Liver (tissue), 9 donors: Measurements from ENCODE around the gene POPDC2. TPM values are rescaled to one million over a fixed set of nuclear protein-coding genes. Genes with fewer than 3 reads are reported as not detected.

Experiments used
- DNase-seq: peaks from one replicate; pipeline ENCODE4 v3.0.0-alpha.2; 2017; ENCODE audit warnings: low spot score
- H3K27ac ChIP-seq, 2 donors: one replicate each; pipeline ENCODE4 v1.7.0; 2013; ENCODE audit warnings: inconsistent platforms in 2 of 2, low read length in 2 of 2, control low read depth in 1 of 2, low read depth in 1 of 2, mild to moderate bottlenecking in 1 of 2
- H3K27me3 ChIP-seq, 4 donors: one replicate each; pipeline versions ENCODE4 v1.6.1 to v1.7.0; 2013; ENCODE audit warnings: low read length in 3 of 4, inconsistent platforms in 1 of 4, mild to moderate bottlenecking in 1 of 4, moderate library complexity in 1 of 4; ENCODE audit not compliant: control insufficient read depth in 4 of 4, insufficient read depth in 4 of 4
- H3K36me3 ChIP-seq, 4 donors: one replicate each; pipeline versions ENCODE4 v1.6.1 to v1.7.0; 2013; ENCODE audit warnings: low read length in 3 of 4, mild to moderate bottlenecking in 3 of 4, low read depth in 1 of 4, moderate library complexity in 1 of 4; ENCODE audit not compliant: control insufficient read depth in 4 of 4, insufficient read depth in 3 of 4
- H3K4me1 ChIP-seq, 4 donors: one replicate each; pipeline versions ENCODE4 v1.6.1 to v1.7.0; 2013; ENCODE audit warnings: low read length in 3 of 4, mild to moderate bottlenecking in 3 of 4, moderate library complexity in 1 of 4; ENCODE audit not compliant: control insufficient read depth in 4 of 4, insufficient read depth in 4 of 4
- H3K4me3 ChIP-seq, 3 donors: one replicate each; pipeline versions ENCODE4 v1.6.1 to v1.7.0; 2013; ENCODE audit warnings: low read length in 3 of 3, control low read depth in 1 of 3, low read depth in 1 of 3, mild to moderate bottlenecking in 1 of 3
- H3K9ac ChIP-seq, 2 donors: one replicate each; pipeline ENCODE4 v1.7.0; 2013; ENCODE audit warnings: low read length in 2 of 2, mild to moderate bottlenecking in 2 of 2, moderate library complexity in 2 of 2, control low read depth in 1 of 2, low read depth in 1 of 2
- H3K9me3 ChIP-seq, 4 donors: one replicate each; pipeline versions ENCODE4 v1.6.1 to v1.7.0; 2013; ENCODE audit warnings: low read length in 3 of 4; ENCODE audit not compliant: control insufficient read depth in 4 of 4
- ATF3 ChIP-seq: IDR thresholded peaks from 2 replicates; pipeline ENCODE4 v1.6.1; 2016; ENCODE audit warnings: antibody characterized with exemption
- EGR1 ChIP-seq, 2 donors: IDR thresholded peaks; 2 replicates each; pipeline ENCODE4 v1.6.1; 2016 to 2018; ENCODE audit warnings: antibody characterized with exemption in 2 of 2, low read depth in 2 of 2
- FOXA1 ChIP-seq: IDR thresholded peaks from 2 replicates; pipeline ENCODE4 v1.6.1; 2016; ENCODE audit warnings: antibody characterized with exemption
- FOXA2 ChIP-seq: IDR thresholded peaks from 2 replicates; pipeline ENCODE4 v1.6.1; 2016; ENCODE audit warnings: antibody characterized with exemption
- GABPA ChIP-seq, 2 donors: IDR thresholded peaks in 1 of 2; conservative IDR thresholded peaks in 1 of 2; 2 replicates each; pipeline ENCODE4 v1.6.1; 2016; ENCODE audit warnings: antibody characterized with exemption in 2 of 2, mild to moderate bottlenecking in 1 of 2, moderate library complexity in 1 of 2
- HNF4A ChIP-seq, 2 donors: conservative IDR thresholded peaks; 2 replicates each; pipeline ENCODE4 v1.6.1; 2016; ENCODE audit warnings: antibody characterized with exemption in 2 of 2, mild to moderate bottlenecking in 2 of 2
- HNF4G ChIP-seq: IDR thresholded peaks from 2 replicates; pipeline ENCODE4 v1.6.1; 2016; ENCODE audit warnings: antibody characterized with exemption
- JUND ChIP-seq, 2 donors: IDR thresholded peaks; 2 replicates each; pipeline ENCODE4 v1.6.1; 2016; ENCODE audit warnings: antibody characterized with exemption in 2 of 2
- MAX ChIP-seq: IDR thresholded peaks from 2 replicates; pipeline ENCODE4 v1.6.1; 2016; ENCODE audit warnings: antibody characterized with exemption
- NR2F2 ChIP-seq: IDR thresholded peaks from 2 replicates; pipeline ENCODE4 v1.6.1; 2016; ENCODE audit warnings: antibody characterized with exemption
- RAD21 ChIP-seq, 2 donors: IDR thresholded peaks; 2 replicates each; pipeline ENCODE4 v1.6.1; 2016; ENCODE audit warnings: antibody characterized with exemption in 2 of 2, mild to moderate bottlenecking in 2 of 2
- RXRA ChIP-seq, 2 donors: IDR thresholded peaks; 2 replicates each; pipeline ENCODE4 v1.6.1; 2017 to 2018; ENCODE audit warnings: antibody characterized with exemption in 2 of 2, mild to moderate bottlenecking in 1 of 2
- SP1 ChIP-seq: IDR thresholded peaks from 2 replicates; pipeline ENCODE4 v1.6.1; 2018; ENCODE audit warnings: antibody characterized with exemption, mild to moderate bottlenecking
- TAF1 ChIP-seq: conservative IDR thresholded peaks from 2 replicates; pipeline ENCODE4 v1.6.1; 2016; ENCODE audit warnings: antibody characterized with exemption, mild to moderate bottlenecking
- YY1 ChIP-seq: IDR thresholded peaks from 2 replicates; pipeline ENCODE4 v1.6.1; 2016; ENCODE audit warnings: antibody characterized with exemption, mild to moderate bottlenecking
- WGBS: extraction: QIAGEN DNeasy Blood & Tissue Kit; methylation state at CpG from one replicate; pipeline ENCODE4 v1.1.7; 2013; 5-methylcytosine and 5-hydroxymethylcytosine counted together
- polyA plus RNA-seq, 2 donors: library from polyadenylated mRNA; stranded (reverse) in 1 of 2; unstranded in 1 of 2; fragments of 200-250 nt in 1 of 2; fragments of >200 nt in 1 of 2; fragmentation: Nextera tagmentation in 1 of 2; extraction: Ambion mirVana in 1 of 2; gene quantifications; one replicate each; pipeline versions ENCODE4 v1.2.1 to v1.2.3, GENCODE V29; 2013 to 2015
- total RNA-seq, 2 donors: library from RNA; depleted of rRNA; stranded (reverse); fragments of >200 nt; gene quantifications; one replicate each; pipeline ENCODE4 v1.2.3, GENCODE V29; 2014
- TF ChIP-seq, protein P1 (sequence below): IDR thresholded peaks from 2 replicates; pipeline ENCODE4 v1.6.1; 2016; ENCODE audit warnings: antibody characterized with exemption
- TF ChIP-seq, protein P2 (sequence below): IDR thresholded peaks from 2 replicates; pipeline ENCODE4 v1.6.1; 2016; ENCODE audit warnings: antibody characterized with exemption, mild to moderate bottlenecking
- TF ChIP-seq, protein P3 (sequence below): fragments of 150-350 bp; IDR thresholded peaks from 2 replicates; pipeline ENCODE4 v1.5.1; 2017; ENCODE audit warnings: improper control_type of control experiment, low read depth, low read length; ENCODE audit not compliant: missing input control
- donor health status: healthy.
- donor health status: healthy.
- donor health status: healthy.
- donor health status: healthy.
- donor health status: healthy.

Gene POPDC2
- total and polyA plus RNA-seq, 4 donors: 0.16 to 1.1 (median 0.46) TPM

GRCh38 chr3:119703820-119704531 lies 43.6 kb upstream of the POPDC2 start:
- peaks cover 12 to 23% (median 19%) of the 10 kb centered on the region in 4 donors for H3K4me1 ChIP-seq
- H3K4me3 ChIP-seq: peak overlapping the region in 2 of 3 donors; percentile 5 to 76
- peak overlapping the region; percentile 17 to 26 for H3K27ac ChIP-seq
- TF ChIP-seq RXRA (IDR thresholded peaks at IDR 0.05) (peak; percentile 49 to 61), NR2F2 (peak; percentile 81), SP1 (peak; percentile 38), EGR1 (IDR thresholded peaks at IDR 0.05; ENCODE audit: low read depth in 2 of 2) (peak in 1 of 2 donors; percentile 37), MAX (no peak), HNF4G (no peak), FOXA2 (peak; percentile 33), FOXA1 (no peak), JUND (IDR thresholded peaks at IDR 0.05) (peak in 1 of 2 donors; percentile 23), TAF1 (no peak), ATF3 (peak; percentile 30), HNF4A (conservative IDR thresholded peaks at IDR 0.05) (peak; percentile 55 to 58), YY1 (peak; percentile 31), GABPA (IDR thresholded peaks at IDR 0.05 in 1 of 2, conservative IDR thresholded peaks at IDR 0.05 in 1 of 2) (peak in 1 of 2 donors; percentile 30), RAD21 (IDR thresholded peaks at IDR 0.05) (no peak)
- TF ChIP-seq, protein P1, sequence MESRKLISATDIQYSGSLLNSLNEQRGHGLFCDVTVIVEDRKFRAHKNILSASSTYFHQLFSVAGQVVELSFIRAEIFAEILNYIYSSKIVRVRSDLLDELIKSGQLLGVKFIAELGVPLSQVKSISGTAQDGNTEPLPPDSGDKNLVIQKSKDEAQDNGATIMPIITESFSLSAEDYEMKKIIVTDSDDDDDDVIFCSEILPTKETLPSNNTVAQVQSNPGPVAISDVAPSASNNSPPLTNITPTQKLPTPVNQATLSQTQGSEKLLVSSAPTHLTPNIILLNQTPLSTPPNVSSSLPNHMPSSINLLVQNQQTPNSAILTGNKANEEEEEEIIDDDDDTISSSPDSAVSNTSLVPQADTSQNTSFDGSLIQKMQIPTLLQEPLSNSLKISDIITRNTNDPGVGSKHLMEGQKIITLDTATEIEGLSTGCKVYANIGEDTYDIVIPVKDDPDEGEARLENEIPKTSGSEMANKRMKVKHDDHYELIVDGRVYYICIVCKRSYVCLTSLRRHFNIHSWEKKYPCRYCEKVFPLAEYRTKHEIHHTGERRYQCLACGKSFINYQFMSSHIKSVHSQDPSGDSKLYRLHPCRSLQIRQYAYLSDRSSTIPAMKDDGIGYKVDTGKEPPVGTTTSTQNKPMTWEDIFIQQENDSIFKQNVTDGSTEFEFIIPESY: no peak
- TF ChIP-seq, protein P2, sequence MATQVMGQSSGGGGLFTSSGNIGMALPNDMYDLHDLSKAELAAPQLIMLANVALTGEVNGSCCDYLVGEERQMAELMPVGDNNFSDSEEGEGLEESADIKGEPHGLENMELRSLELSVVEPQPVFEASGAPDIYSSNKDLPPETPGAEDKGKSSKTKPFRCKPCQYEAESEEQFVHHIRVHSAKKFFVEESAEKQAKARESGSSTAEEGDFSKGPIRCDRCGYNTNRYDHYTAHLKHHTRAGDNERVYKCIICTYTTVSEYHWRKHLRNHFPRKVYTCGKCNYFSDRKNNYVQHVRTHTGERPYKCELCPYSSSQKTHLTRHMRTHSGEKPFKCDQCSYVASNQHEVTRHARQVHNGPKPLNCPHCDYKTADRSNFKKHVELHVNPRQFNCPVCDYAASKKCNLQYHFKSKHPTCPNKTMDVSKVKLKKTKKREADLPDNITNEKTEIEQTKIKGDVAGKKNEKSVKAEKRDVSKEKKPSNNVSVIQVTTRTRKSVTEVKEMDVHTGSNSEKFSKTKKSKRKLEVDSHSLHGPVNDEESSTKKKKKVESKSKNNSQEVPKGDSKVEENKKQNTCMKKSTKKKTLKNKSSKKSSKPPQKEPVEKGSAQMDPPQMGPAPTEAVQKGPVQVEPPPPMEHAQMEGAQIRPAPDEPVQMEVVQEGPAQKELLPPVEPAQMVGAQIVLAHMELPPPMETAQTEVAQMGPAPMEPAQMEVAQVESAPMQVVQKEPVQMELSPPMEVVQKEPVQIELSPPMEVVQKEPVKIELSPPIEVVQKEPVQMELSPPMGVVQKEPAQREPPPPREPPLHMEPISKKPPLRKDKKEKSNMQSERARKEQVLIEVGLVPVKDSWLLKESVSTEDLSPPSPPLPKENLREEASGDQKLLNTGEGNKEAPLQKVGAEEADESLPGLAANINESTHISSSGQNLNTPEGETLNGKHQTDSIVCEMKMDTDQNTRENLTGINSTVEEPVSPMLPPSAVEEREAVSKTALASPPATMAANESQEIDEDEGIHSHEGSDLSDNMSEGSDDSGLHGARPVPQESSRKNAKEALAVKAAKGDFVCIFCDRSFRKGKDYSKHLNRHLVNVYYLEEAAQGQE: no peak
- TF ChIP-seq, protein P3, sequence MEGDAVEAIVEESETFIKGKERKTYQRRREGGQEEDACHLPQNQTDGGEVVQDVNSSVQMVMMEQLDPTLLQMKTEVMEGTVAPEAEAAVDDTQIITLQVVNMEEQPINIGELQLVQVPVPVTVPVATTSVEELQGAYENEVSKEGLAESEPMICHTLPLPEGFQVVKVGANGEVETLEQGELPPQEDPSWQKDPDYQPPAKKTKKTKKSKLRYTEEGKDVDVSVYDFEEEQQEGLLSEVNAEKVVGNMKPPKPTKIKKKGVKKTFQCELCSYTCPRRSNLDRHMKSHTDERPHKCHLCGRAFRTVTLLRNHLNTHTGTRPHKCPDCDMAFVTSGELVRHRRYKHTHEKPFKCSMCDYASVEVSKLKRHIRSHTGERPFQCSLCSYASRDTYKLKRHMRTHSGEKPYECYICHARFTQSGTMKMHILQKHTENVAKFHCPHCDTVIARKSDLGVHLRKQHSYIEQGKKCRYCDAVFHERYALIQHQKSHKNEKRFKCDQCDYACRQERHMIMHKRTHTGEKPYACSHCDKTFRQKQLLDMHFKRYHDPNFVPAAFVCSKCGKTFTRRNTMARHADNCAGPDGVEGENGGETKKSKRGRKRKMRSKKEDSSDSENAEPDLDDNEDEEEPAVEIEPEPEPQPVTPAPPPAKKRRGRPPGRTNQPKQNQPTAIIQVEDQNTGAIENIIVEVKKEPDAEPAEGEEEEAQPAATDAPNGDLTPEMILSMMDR: no peak
- H3K27me3 ChIP-seq: no peaks in the 10 kb centered on the region
- H3K9ac ChIP-seq: no peak overlapping the region
- no peaks in the 10 kb centered on the region for H3K9me3 ChIP-seq
- no peak for DNase-seq
- no peaks in the 10 kb centered on the region for H3K36me3 ChIP-seq
- WGBS: 38% methylated on average over 8 of the region's 8 CpGs
